Thymus (tissue), 11 donors: ENCODE data around the gene MAP6D1. TPM values are rescaled to one million over a fixed set of nuclear protein-coding genes. Genes with fewer than 3 reads are reported as not detected.

Source experiments
- DNase-seq, 9 donors: peaks; one replicate each; pipeline ENCODE4 v3.0.0-alpha.2; 2013; ENCODE audit warnings: low spot score in 9 of 9, low read depth in 6 of 9, missing footprints in 1 of 9
- H3K27ac ChIP-seq, 2 donors: one replicate each; pipeline ENCODE4 v1.5.1; 2013; ENCODE audit warnings: control low read depth in 1 of 2, low read depth in 1 of 2, low read length in 1 of 2, mild to moderate bottlenecking in 1 of 2, moderate library complexity in 1 of 2
- H3K27me3 ChIP-seq, 2 donors: one replicate each; pipeline ENCODE4 v1.5.1; 2013; ENCODE audit warnings: low read length in 1 of 2; ENCODE audit not compliant: control insufficient read depth in 2 of 2, insufficient read depth in 1 of 2
- H3K36me3 ChIP-seq, 2 donors: one replicate each; pipeline ENCODE4 v1.5.1; 2013; ENCODE audit warnings: low read length in 1 of 2, mild to moderate bottlenecking in 1 of 2, moderate library complexity in 1 of 2; ENCODE audit not compliant: control insufficient read depth in 2 of 2, insufficient read depth in 2 of 2
- H3K4me1 ChIP-seq, 2 donors: one replicate each; pipeline ENCODE4 v1.5.1; 2013; ENCODE audit warnings: low read length in 2 of 2; ENCODE audit not compliant: control insufficient read depth in 2 of 2, insufficient read depth in 2 of 2
- H3K4me3 ChIP-seq, 2 donors: one replicate each; pipeline ENCODE4 v1.5.1; 2013; ENCODE audit warnings: low read length in 2 of 2, control low read depth in 1 of 2, mild to moderate bottlenecking in 1 of 2
- H3K9me3 ChIP-seq, 2 donors: one replicate each; pipeline ENCODE4 v1.5.1; 2013; ENCODE audit warnings: low read length in 1 of 2, mild to moderate bottlenecking in 1 of 2; ENCODE audit not compliant: control insufficient read depth in 2 of 2, insufficient read depth in 1 of 2
- WGBS: extraction: QIAGEN DNeasy Blood & Tissue Kit; methylation state at CpG from one replicate; pipeline ENCODE4 v1.1.7; 2013; 5-methylcytosine and 5-hydroxymethylcytosine counted together
- polyA plus RNA-seq: library from polyadenylated mRNA; stranded (reverse); fragments of 200-250 nt; gene quantifications from one replicate; pipeline ENCODE4 v1.2.3, GENCODE V29; 2013
- total RNA-seq: library from RNA; stranded (reverse); fragments of 120-200 nt; gene quantifications from one replicate; pipeline ENCODE4 v1.2.4, GENCODE V29; 2013
- donor health status: healthy.

MAP6D1 gene
- total and polyA plus RNA-seq, 2 donors, result 4.1 to 4.8 TPM

DNA sequence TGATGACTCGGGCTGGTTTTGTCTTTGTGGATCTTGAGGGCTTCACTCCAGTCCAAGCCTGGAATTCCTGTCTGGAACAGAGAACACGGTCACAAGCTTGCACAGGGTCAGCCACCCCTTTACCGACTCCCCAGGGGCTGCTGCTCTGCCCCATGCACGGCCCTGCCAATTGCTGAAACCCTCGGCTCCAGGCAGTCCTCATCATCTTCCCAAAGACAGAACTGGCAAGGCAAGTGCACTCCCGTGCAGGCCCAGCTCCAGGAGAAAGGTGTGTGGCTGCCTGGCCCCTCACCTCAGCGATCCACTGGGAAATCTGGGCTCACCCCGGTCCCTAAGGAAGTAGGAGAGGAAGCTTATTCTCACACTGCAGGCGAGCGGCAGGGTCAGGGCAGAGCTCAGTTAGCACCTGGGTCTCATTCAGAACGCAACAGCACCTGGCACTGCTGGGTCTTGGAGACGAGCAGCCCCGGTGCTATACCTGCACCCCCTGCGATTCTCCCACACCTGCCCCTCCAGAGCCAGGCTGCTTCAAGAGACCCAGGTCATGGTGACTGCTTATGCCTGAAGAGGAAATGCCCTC is 7.2 kb downstream of the MAP6D1 start:
- Histone ChIP-seq H3K4me3 (no peak overlapping the region), H3K27me3 (peaks cover 0 to 2% of the 10 kb centered on the region in 2 donors), H3K4me1 (peaks cover 14 to 40% of the 10 kb centered on the region in 2 donors), H3K36me3 (peaks cover 29 to 44% of the 10 kb centered on the region in 2 donors), H3K9me3 (no peaks in the 10 kb centered on the region), H3K27ac (no peak overlapping the region)
- DNase-seq, result no peak
- WGBS, result 97% methylated on average over 14 of the region's 14 CpGs

DNA sequence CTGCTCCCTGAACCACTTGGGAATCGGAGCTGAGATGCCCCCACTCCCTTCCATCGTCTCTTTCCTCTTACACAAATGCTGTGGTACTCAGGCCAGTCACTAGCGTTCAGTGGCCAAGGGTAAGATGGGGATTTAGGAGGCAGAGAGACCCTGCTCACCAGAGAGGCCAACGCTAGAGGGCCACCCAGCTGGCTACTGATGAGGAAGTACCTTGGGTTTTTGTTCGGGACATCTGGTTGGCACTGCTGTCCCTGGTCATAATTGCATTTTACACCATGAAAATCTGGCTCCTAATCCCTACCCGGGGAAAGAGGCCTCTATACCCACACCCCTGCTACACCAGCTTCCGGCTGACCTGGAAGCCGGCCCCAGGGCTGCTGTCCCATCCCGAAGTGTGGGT is 7.7 kb downstream of the MAP6D1 start:
- peaks cover 14 to 40% of the 10 kb centered on the region in 2 donors for H3K4me1 ChIP-seq
- WGBS, result 97% methylated on average over 9 of the region's 9 CpGs
- no peak overlapping the region for H3K27ac ChIP-seq
- H3K9me3 ChIP-seq, result no peaks in the 10 kb centered on the region
- no peak for DNase-seq
- no peak overlapping the region for H3K4me3 ChIP-seq
- H3K27me3 ChIP-seq, result no peaks in the 10 kb centered on the region
- H3K36me3 ChIP-seq, result peaks cover 31 to 40% of the 10 kb centered on the region in 2 donors

DNA sequence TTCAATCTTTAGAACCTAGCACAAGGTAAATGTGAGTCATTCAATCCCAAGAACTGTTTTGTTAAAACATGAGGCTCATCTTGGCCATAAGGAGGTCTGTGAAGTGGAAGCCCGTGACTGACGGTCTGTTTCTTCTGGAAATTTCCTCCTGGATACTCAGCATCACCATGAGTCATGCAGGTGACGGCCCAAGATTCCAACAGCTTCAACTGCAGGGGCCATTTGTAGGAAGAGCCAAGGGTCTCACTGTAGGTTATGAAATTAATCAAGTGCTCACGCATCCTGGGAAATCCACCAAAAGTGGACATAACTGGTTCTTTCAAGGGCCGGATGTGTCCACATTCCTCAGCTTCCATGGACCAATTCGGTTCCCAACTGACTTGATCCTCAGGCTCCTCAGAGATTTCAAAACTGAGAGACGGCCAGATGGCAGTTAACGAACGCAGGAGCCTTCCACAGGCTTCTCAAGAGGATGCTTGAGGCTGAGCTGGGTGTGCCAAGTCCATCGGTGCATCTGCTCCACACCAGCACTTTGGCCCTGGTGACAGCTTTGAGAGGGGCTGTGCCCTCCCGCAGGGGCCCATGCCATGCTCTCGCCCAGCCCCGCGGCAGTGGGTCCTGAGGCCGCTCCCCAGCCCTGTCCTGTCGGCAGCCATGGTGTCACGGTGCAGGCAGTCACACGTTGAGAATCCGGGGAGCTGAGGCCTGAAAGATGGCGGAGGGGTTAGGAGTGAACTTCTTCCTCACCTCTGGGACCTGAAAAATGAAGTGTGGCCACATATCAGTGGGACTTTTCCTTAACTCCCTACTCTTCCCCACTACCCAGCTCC is 8.5 kb downstream of the MAP6D1 start:
- DNase-seq, result no peak
- no peaks in the 10 kb centered on the region for H3K27me3 ChIP-seq
- no peaks in the 10 kb centered on the region for H3K9me3 ChIP-seq
- no peak overlapping the region for H3K27ac ChIP-seq
- peaks cover 34 to 38% of the 10 kb centered on the region in 2 donors for H3K36me3 ChIP-seq
- no peak overlapping the region for H3K4me3 ChIP-seq
- peaks cover 14 to 37% of the 10 kb centered on the region in 2 donors for H3K4me1 ChIP-seq
- 88% methylated on average over 20 of the region's 20 CpGs for WGBS

DNA sequence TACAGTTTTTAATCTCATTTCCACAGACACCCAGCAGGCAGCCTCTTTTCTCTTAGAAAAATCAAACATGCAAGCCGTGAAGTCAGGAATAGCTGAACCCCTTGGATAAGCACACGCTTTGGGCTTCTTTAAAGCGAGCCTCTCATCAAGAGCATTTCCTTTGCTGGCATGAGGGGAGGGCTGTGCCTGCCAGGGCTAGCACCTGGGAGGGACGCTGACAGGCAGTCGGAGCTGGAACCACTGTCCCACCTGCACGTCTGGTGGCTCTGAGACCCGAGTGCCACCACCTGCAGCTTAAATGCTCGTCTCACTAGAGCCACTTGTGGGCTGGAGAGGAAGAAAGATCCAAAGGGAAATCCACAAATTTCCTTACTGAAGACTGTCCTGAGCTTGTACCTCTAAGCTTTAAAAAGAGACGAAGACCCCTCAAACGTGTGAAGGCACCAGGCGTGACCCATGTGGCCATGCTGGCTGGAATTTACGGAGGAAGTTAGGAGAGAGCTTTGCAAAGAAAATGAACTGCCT is 9.4 kb downstream of the MAP6D1 start:
- Histone ChIP-seq H3K27ac (peak overlapping the region; percentile 2 to 91), H3K9me3 (no peaks in the 10 kb centered on the region), H3K27me3 (no peaks in the 10 kb centered on the region), H3K36me3 (peaks cover 42 to 47% of the 10 kb centered on the region in 2 donors), H3K4me1 (peaks cover 14 to 37% of the 10 kb centered on the region in 2 donors), H3K4me3 (no peak overlapping the region)
- peak in 5 of 9 donors; percentile 34 to 73 (median 62) for DNase-seq
- WGBS, result 56% methylated on average over 12 of the region's 12 CpGs

DNA sequence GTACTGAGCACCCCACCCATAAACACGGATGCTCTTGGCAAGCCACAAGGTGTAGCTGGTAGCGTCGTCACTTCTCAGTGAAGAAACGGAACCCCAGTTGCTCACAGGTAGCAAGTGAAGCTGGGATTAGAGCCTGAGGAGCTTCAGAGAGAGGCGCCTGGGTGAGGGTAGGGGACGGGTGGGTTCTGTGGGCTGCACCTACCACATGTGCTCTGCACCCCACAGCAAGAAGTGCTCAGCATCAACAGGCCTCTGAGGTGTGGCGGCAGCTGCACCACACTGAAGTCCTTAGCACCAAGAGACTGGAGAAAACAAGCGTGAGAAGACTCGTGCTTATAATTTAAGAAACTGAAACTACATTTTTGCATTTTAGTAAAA is 9.8 kb downstream of the MAP6D1 start:
- no peak overlapping the region for H3K4me3 ChIP-seq
- peaks cover 46 to 52% of the 10 kb centered on the region in 2 donors for H3K36me3 ChIP-seq
- peak in 6 of 9 donors; percentile 44 to 71 (median 56) for DNase-seq
- H3K4me1 ChIP-seq, result peaks cover 14 to 37% of the 10 kb centered on the region in 2 donors
- no peaks in the 10 kb centered on the region for H3K9me3 ChIP-seq
- no peaks in the 10 kb centered on the region for H3K27me3 ChIP-seq
- WGBS, result 65% methylated on average over 9 of the region's 9 CpGs
- H3K27ac ChIP-seq, result peak overlapping the region; percentile 64 to 91

DNA sequence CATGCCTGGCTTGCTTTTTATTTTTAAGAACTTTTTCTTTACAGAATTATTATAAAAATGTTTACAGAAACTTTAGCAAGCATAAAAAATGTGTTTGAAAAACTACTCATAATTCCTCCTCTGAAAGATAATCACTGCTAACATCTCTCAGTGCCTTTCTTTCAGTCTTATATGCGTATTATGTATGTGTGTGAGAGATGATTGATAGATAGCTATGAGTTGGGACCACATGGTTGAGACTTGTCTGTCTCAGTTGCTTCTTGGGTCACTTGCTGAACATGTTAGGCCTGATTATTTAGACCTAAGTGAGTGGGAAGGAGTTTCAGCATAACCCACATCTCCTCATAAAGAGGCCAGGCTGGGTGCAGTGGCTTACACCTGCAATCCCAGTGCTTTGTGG is 11.1 kb downstream of the MAP6D1 start:
- Histone ChIP-seq H3K4me1 (peaks cover 14 to 37% of the 10 kb centered on the region in 2 donors), H3K27me3 (no peaks in the 10 kb centered on the region), H3K27ac (no peak overlapping the region), H3K4me3 (no peak overlapping the region), H3K36me3 (peaks cover 56 to 62% of the 10 kb centered on the region in 2 donors), H3K9me3 (no peaks in the 10 kb centered on the region)
- WGBS, result 96% methylated on average over 1 of the region's 1 CpG
- no peak for DNase-seq

DNA sequence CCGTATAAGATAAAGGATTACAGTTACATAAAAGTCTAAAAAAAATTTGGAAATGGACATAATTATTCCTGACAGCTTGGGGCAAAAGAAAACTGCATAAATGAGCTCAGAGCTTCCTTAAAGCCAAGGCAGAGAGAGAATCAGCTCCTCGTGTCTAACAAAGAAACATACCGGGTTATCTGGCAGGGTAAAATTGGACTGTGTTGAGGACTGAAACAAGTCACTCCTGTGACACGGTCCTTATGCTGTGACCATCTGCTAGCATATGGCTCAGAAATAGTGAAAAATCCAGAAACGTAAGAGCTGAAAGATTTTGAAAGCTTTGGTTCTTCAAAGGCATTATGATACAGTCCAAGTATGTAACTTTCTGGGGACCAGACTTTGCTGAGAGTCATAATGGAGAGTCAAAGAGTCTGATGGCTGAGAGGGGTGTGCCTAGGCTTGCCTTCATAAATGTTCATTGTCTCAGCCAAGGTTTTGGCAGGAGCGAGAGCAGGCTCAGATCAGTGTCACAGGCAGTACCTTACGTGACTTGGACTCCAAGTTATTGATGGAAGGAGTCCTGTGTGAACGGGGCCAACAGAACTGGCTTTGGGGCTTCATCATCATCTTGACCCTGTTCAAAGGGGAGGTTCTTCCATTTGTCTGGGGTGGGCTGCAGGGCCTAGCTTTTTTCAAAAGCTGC is 12.5 kb downstream of the MAP6D1 start:
- WGBS, result 93% methylated on average over 8 of the region's 8 CpGs
- Histone ChIP-seq H3K4me3 (no peak overlapping the region), H3K9me3 (no peaks in the 10 kb centered on the region), H3K27ac (no peak overlapping the region), H3K27me3 (no peaks in the 10 kb centered on the region), H3K36me3 (peaks cover 64 to 66% of the 10 kb centered on the region in 2 donors), H3K4me1 (peaks cover 14 to 34% of the 10 kb centered on the region in 2 donors)
- no peak for DNase-seq

DNA sequence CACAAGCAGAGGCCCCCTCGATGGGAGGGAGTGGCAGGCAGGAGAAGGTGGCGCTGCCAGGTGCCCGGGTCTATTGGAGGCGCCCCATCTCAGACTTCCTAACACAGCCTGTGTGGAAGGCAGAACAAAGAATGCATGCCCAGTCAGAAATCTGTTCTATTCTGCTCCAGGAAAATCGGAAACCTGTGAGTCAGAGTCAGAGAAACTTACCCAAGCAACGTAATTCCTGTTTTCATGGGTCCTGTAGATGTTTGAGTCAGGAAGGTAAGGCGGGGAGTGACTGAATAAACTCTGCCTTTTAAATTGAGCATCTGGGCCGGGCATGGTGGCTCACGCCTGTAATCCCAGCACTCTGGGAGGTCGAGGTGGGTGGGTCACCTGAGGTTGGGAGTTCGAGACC is 13.7 kb downstream of the MAP6D1 start:
- 97% methylated on average over 11 of the region's 11 CpGs for WGBS
- Histone ChIP-seq H3K27me3 (no peaks in the 10 kb centered on the region), H3K4me1 (peaks cover 14 to 43% of the 10 kb centered on the region in 2 donors), H3K9me3 (no peaks in the 10 kb centered on the region), H3K36me3 (peaks cover 64 to 69% of the 10 kb centered on the region in 2 donors), H3K4me3 (no peak overlapping the region), H3K27ac (no peak overlapping the region)
- DNase-seq, result no peak
